ENCODE results near the gene INPP5A.
"Not testable (repeated sequence)": the region's sequence is repeated elsewhere in the genome, so short reads cannot be mapped to it uniquely, and the experiment has no call there.

INPP5A gene

DNA sequence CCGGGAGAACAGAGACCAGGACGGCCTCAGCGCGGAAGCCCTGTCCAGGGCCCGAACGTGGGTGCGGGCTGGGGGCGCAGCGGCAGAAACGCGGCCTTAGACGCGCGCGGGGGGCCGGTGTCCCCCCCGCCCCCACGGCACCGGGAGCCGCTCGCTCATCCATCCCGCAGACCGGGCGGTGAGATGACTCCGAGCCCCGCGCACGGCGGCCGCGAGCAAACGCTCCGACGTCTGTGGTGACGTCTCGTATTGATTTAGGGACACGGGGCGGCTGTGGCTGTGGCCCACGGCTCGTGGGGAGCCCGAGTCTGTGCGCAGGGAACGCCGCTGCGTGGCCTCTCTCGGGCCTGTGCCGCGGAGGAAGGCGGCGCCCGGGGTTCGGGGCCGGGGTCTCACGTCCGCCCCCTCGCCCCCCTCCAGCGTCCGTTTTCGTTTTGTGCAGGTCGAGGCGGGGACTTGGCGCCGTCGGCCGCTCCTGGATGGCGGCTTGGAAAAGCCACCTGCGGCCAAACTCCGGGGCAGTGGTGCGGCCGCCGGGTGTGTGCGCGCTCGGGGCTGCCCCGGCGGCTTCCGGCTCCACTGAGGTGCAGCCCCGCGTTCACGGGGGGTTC lies 249.4 kb downstream of the INPP5A start:
- no peak for DNase-seq (ENCODE audit: low read depth)

DNA sequence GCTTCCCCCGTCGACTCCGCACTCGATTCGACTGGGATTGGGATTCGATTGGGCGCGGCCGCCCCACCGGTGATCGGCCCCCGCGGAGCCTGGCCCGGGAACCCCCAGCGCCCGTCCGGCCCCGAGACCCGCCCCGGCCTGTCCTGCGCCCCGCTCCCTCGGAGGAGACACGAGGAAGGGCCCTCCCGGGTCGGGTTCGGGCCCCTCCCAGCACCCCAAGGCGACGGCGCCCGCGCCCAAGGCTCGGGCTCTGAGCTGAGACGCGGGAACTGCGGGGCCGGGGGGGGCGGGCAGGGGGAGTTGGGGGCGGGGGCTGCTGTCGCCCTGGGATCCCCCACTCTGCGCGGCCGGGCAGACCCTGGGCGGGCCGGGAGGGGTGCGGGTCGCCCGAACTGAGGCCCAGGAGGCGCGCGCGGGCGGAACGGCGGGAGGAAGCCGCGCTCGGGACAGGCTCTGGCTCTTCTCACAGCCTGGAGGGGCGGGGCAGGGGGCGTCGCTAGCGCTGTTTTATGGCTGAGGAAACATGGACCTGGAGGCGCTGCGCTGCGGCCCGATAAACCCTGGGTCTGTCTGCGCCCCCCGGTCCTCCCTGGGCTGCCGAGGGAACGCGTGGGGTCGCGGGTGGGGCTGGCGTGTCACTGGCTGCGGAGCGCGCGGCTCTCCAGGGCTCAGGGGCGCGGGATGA lies 250.1 kb downstream of the INPP5A start:
- no peak for DNase-seq (ENCODE audit: low read depth)

DNA sequence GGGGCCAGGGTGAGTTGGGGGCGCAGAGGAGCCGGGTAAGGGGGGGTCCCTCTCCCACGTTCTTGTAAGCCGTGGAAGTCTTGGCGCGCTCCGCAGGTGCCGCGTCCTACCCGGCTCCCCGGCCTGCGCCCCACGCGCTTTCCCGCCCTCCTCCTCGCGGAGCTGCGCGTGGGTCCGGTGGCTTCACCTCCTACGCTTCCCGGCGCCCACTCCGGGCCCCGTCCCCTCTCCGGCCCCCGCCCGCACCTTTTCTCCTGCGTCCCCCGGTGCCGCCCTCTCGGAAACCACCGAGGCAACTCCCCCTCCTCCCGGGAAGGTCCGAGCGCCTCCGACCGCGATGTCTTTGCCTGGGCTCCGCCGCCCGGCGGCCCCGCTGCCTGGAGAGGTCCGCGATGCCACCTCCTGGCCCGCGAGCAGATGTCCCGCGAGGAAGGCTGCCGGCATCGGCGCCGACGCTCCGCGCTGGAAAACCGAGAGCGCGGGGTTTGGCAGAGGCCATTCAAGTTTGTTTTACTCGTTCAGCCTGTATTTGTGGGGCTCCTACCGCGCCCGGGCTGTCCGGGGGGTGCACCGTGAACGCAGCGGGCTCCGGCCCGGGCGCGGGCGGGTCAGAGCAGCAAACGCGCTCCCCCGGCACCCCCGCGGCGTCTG lies 250.7 kb downstream of the INPP5A start:
- no peak for DNase-seq (ENCODE audit: low read depth)

DNA sequence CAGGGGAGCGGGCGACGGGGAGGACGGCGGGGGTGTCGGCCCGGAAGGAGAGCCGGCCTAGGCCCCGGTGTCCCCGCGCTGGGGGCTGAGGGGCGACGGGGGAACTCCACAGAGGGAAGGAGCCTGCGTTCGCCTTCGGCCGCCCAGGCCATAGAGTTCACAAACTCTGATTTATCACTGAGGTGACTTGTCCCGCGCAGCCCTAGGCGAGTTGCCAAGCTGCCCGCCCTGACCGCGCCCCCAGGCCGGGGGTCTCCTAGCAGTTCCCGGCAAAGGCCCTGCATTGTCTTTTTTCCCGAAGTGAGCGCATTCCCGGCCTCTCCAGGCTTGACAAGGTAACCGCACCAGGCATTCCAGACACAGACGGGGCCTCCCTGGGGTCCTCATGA lies 251.2 kb downstream of the INPP5A start:
- DNase-seq (ENCODE audit: low read depth), result no peak

DNA sequence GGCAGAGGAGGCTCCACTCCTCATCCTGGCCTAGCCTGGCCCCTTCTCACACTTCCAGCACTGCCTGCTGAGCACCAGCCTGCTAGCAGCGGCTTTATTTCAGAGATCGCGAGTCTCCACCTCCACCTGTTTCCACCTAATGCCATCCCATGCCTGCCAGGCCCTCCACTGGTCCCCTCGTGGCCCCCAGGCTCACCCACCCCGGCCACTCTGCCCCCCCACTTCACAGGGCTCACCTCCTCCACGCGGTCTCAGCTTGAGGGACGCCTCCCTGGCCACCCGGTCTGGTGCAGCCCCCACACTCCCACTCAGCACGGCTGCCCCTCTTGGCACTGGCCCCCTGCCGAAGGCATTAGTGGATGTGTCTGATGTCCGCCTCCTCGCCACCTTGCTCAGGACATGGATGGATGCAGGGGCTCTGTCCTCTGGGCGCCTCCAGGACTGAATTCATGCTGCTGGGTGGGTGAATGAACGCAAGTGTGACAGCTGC lies 252.1 kb downstream of the INPP5A start:
- DNase-seq (ENCODE audit: low read depth), result no peak

DNA sequence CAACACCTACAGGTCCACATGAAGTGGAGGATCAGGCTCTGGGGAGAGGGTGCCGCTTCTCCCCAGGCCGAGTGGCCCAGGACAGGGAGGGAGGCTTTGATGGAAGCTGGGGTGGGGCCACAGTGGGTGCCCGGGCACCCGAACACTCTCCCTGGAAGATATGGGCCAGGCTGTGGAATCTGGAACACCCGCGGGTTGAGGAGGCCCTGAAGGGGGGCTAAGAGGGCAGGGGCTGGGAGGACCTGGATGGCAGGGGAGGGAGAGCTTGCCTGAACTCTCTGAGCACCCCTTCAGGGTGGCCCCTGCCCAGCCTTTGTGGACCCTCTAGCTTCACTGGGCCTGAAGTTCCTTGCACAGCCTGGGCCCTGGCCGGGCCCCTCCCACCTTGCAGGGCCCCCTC lies 252.9 kb downstream of the INPP5A start:
- no peak for DNase-seq (ENCODE audit: low read depth)

DNA sequence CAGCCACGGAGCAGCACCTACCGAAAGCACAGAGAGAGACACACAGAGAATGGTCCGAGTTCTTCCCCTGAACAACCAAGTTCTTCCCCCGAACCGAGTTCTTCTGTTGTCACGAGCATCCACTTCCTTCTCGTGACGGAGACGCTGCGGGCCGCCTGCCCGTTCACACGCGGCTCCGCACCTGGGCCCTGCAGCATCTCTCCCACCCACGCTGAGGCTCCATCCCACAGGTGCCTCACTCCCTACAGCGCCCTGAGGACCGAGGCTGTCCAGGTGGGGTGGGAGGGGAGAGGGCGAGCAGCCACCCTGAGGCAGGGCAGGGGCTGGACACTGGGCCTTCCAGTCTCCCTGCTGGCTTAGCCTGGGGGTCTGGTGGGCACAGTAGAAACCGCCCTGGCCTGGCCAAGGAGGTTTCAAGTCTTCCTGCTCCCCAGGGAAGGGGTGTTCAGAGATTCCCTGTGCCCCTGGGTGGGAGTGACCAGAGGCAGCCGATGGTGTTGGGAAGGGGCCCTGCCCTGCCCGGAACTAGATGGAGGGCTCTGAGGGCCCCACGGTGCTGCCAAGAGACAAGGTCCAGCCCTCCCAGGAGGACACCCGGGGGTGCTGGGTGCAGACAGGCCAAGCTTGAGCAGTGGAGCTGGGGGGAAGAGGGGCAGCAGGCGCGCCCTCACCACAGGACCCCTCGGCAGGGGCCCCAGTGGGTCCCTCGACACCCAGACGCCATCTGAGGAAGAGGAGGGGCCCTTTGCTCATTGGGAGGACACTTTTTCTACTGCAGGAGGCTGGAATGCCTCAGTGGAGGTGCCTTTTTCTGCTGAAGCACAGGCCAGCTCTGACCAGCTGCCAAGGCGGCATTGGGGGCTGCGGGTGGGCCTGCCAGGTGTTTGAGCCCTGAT lies 253.6 kb downstream of the INPP5A start:
- DNase-seq (ENCODE audit: low read depth), result no peak

DNA sequence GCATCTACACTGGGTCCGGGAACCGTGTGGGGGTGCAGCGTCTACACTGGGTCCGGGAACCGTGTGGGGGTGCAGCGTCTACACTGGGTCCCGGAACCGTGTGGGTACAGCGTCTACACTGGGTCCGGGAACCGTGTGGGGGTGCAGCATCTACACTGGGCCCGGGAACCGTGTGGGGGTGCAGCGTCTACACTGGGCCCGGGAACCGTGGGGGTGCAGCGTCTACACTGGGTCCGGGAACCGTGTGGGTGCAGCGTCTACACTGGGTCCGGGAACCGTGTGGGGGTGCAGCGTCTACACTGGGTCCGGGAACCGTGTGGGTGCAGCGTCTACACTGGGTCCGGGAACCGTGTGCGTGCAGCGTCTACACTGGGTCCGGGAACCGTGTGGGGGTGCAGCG lies 254.5 kb downstream of the INPP5A start:
- not testable (repeated sequence) for DNase-seq (ENCODE audit: low read depth)

DNA sequence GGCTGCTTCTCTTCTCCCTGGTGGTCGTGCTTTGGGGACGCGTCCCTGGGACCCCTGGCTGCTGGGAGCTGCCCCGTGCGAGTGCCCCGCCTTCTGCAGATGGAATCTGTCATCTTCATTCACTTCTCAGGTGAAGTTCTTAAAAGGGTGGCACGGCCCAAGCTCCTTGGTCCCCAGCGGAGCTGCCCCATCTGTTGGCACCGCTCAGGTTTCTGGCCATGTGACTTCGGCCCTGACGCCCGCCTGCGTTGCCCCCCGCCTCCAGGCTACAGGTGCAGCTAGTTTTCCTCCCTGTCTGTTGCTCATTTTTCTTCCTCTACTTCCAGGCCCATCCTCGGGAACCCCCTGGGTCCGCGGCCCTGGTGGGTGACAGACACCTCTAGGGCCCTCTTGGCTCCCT lies 255.2 kb downstream of the INPP5A start:
- DNase-seq (ENCODE audit: low read depth), result no peak

DNA sequence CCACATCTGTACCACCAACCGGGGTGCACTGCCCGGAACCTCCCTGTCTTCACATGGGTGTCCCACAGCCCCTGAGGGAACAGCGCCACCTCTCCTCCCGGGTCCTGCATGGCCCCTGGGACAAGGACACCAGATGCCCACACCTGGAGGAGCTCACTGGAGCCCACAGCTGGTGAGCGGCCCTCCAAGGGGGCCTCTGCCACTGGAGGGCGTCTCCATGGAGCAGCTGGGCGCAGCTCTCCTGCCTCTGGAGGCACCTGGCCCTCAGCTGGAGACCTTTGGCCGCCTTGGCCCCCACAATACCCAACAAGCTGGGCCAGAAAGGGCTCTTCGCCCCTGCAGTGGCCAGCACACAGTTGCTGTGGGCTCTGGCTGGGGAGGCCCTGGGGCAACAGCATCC lies 255.6 kb downstream of the INPP5A start:
- no peak for DNase-seq (ENCODE audit: low read depth)

DNA sequence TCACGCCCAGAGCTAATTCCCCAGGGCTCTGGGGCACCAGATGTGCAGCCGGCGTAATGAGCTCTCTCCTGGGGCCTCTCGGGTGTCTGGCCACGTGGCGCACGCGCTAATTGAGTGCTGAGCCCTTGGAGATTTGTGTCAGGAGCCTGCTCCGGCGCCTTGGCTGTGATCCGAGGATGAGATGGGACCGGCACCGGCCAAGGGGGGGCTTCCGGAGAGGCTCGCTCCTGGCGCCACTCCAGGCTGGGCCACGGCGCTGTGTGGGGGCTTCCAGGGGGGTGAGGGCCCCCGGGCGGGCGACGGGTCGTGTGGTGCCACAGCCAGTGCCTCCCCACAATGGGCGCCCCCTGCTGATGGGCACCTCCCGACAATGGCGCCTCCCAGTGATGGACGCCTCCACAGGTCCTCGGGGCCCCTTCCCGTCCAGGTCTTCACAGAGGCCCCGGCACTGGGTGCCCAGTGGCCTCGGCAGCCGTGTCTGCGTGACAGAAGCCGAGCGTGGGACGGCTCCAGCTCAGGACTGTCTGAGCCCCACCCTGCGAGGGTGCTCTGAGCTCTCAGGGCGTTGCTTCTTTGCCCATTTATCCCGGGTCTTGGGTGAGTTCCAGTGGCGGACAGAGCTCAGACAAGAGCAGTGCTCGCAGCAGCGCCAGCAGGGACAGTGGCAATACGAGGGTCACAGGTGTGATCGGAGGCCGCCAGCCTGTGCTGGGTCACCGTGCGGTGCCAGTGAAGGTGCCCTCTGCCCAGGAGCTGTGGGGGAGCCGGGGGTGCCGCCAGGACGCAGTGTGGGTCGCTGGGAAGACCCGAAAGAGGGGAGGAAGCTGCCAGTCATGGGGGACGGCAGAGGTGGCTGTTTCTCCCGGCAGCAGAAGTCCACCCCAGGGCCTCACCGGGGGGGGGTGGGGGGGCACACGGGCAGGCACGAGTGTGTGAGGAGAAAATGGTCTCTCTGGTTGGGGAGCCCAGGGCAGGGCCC lies 256.6 kb downstream of the INPP5A start:
- DNase-seq (ENCODE audit: low read depth), result no peak

DNA sequence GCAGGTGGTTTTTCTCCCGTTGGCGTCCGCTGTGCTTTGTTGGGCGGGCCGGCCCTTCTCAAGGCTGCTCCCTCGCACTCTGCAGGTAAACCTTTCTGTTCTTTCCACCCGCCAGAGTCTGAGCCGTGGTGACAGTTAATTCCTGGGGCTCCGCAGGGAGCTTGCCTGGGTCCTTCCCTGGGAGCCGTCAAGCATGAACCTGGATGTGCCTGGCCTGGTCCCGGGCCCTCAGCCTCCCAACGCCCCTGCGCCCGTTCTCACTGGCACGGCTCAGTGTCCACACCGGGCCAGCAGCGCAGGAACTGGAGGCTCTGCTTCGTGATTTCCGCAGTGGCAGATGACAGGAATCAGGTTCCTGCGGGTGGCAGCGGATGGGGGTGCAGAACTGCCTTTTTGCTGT lies 259.3 kb downstream of the INPP5A start:
- no peak for DNase-seq (ENCODE audit: low read depth)

DNA sequence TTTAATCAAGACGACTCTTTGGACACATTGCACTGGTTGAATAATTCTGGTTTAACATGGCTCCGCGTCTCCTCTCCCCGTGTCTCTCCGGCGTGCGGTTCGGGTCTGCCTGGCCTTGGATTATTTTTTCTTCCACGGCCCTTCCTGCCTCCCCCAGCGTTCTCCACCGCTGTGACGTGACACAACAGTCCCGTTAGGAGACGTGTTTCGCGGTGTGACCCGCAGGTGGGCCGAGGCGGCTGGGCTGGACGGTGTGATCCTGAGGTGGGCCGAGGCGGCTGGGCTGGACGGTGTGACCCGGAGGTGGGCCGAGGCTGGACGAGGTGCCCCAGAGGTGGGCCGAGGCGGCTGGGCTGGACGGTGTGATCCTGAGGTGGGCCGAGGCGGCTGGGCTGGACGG lies 260.4 kb downstream of the INPP5A start:
- not testable (repeated sequence) for DNase-seq (ENCODE audit: low read depth)

DNA sequence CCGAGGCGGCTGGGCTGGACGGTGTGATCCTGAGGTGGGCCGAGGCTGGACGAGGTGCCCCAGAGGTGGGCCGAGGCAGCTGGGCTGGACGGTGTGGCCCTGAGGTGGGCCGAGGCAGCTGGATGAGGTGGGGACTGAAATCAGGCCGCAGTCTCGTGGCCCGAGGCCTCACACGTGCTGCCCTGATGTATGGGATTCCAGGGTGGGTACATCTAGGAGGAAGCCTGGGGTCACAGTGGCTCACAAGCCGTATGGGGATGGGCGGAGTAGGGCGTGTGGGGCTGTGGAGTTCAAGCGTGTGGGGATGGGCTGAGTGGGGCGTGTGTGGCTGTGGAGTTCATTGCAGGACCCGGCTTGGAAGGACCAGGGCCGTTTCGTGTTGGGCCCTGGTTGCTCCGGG lies 260.8 kb downstream of the INPP5A start:
- no peak for DNase-seq (ENCODE audit: low read depth)

DNA sequence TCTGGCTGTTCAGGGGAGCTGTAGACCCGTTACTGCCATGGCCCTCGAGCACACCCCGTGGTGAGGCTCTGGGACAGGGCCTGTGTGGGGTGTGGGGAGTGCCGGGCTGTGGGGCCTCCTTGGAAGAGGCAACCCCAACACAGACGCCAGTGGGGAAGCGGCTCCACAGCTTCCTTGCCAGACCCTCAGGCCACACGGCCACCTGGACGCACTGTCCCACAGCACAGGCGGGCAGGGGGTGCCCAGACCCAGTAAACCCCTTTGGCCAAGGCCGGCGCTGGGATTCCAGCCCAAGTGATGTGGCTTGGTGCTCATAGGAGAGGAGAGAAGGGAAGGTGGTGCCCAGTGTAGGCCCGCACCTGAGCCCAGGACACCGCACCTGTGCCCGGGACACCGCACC lies 261.3 kb downstream of the INPP5A start:
- DNase-seq (ENCODE audit: low read depth), result no peak

DNA sequence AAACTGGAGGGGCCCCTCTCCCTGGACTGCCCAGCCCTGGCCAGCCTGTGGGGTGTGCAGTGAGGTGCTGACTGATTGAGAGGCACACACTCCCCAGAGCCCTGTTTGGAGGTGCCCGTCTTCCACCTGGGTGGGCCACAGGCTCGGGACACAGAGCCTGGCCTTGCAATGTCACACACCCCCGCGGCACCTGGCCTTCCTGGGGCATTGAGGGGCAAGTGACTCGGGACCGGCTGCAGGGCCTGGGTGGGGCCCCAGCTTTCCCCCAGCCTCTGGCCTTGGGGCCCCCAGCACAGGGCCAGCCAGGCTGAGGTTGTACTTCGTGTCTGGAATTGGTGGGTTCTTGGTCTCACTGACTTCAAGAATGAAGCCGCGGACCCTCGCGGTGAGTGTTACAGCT lies 262.3 kb downstream of the INPP5A start:
- DNase-seq (ENCODE audit: low read depth), result no peak

DNA sequence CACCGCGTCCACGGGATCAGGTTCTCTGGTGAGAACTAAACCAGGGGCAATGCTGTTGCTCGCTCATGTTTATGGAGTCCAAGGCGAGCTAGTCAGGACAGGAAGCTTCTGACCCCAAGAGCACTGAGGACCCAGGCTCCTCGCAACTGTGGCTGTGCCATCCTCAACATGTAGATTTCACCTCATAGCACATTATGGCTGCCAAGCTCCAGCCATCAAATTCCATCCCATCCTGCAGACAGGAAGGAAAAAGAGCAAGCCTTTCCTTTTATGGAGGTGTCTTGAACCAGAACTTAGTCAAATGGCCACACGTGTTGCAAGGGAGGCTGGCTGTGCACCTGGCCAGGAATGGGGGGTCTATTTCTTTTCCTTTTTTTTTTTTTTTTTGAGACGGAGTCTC lies 264.5 kb downstream of the INPP5A start:
- DNase-seq (ENCODE audit: low read depth), result no peak

DNA sequence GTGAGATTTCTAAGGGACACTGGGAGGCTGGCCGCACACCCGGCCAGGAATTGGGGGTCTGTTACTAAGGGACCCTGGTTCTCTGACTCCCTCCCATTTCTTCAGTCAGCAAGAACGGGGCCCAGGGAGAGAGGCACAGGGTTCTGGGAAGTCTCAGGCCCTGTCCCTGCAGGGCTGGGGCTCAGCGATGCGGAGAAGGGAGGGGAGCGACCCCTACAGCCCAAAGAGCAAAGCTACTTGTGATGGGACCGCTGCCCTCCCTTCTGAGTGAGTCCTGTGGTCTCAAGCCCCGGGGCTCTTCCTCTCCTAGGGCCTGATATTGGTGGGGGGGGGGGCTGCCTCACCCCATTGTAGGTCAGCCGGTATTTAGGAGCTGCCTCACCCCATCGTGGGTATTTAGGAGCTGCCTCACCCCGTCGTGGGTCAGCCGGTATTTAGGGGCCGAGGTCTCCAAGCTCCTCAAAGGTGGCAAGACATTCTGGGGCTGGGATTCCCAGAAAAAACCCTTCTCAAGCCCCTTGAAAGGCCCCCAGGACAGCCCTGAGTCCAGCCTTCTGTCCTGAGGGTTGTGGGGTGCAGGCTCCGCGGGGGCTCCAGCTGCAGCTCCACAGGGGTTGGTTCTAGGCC lies 265.2 kb downstream of the INPP5A start:
- no peak for DNase-seq (ENCODE audit: low read depth)

DNA sequence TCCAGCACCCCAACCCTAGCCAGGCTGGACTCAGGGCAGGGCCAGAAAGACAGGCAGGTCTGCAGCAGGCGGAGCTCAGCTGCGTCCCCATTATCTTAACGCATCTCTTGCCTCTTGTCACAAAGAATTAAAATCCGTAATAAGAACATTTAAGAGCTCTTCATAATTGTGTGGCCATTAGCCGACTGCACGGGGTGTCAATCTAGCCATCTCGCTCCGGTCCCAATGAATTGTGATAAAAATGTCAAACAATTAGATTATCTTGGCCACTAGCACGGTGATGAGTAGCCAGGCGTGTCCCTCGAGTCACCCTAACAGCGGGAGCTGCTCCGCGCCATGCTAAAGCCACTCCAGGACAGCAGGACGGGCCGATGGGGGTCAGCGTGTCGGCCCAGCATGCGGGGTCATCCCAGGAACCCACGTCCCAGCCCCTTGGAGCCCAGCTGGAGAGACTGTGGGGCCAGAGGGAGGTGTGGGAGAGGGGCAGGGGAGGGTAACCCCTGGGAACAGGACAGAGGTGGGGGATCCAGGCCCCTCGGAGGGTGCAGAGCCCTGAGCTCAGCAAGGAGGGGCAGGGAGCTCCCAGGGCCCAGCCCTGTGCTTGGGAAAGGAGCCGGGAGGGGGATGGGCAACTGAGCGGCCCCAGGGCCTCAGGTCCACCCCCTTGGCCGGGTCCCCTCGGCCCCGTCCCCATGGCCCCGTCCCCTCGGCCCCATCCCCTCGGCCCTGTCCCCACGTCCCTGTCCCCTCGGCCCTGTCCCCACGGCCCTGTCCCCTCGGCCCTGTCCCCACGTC lies 266.0 kb downstream of the INPP5A start:
- DNase-seq (ENCODE audit: low read depth), result no peak

DNA sequence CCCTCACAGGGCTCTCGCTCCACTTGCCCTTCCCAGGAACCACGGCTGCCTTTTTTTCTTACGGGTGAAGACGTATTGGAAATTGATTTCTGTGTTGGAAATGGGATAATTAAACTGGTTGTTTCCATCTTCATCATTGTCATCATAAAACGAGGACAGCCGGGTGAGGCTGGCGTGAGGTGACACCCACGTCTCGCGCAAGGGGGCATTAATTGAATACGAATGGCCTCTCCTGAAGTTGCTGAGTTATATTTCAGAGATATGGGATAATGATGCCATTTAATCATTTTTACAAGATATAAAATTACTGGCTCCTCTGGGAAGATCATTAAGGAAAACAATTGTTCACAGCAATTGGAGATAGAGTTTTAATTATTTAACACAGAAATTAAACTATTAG lies 266.7 kb downstream of the INPP5A start:
- DNase-seq (ENCODE audit: low read depth), result no peak
